Endothelial cell of umbilical vein (primary cell): Measurements from ENCODE around the gene KRTAP5-6. TPM values are rescaled to one million over a fixed set of nuclear protein-coding genes. Genes with fewer than 3 reads are reported as not detected.

Source experiments
- BruUV-seq: library from RNA; stranded (reverse); fragments of 400-500 nt; replicated peaks from 2 replicates; lab custom pipeline; 2021; lab: Mats Ljungman, UMichigan
- CTCF ChIA-PET: fragments of 300-600, 350-600 bp; sonication (Branson Sonifier 250); formaldehyde crosslinking; loops from one replicate; lab custom pipeline; 2021; ENCODE audit warnings: antibody characterized with exemption, inconsistent platforms; lab: Charles Lee
- POLR2A ChIA-PET: fragments of 300-600, 350-600 bp; sonication (Branson Sonifier 250); formaldehyde crosslinking; loops from one replicate; lab custom pipeline; 2021; ENCODE audit warnings: antibody characterized with exemption, inconsistent platforms; lab: Charles Lee
- DNase-seq: peaks from one replicate; pipeline ENCODE4 v3.0.0-alpha.2; 2011; ENCODE audit warnings: low read depth, low spot score
- FAIRE-seq: peaks from 2 replicates; lab custom pipeline; 2011; peaks lifted over from hg19 to GRCh38; lab: Jason Lieb, UNC
- H2AFZ ChIP-seq: 2 replicates; pipeline ENCODE4 v1.6.0; 2012; ENCODE audit warnings: low read depth, low read length, control low read depth, inconsistent platforms
- H3K27ac ChIP-seq: 2 replicates; pipeline ENCODE4 v1.5.1; 2011; ENCODE audit warnings: low read depth, mild to moderate bottlenecking, control low read depth, low read length, moderate library complexity; ENCODE audit not compliant: insufficient read depth
- H3K27me3 ChIP-seq, 2 experiments: 2 replicates each; pipeline versions ENCODE4 v1.6.0 to v1.6.1; 2011; ENCODE audit warnings: low read length in 2 of 2, mixed read lengths in 1 of 2; ENCODE audit not compliant: control insufficient read depth in 2 of 2, insufficient read depth in 2 of 2
- H3K36me3 ChIP-seq, 2 experiments: 2 replicates in 1 of 2; 3 replicates in 1 of 2; pipeline ENCODE4 v1.5.1; 2011; ENCODE audit warnings: low read length in 2 of 2, mild to moderate bottlenecking in 1 of 2, moderate library complexity in 1 of 2; ENCODE audit not compliant: control insufficient read depth in 2 of 2, insufficient read depth in 2 of 2; ENCODE audit errors: extremely low read depth in 1 of 2
- H3K4me1 ChIP-seq: 3 replicates; pipeline ENCODE4 v1.5.1; 2011; ENCODE audit warnings: mild to moderate bottlenecking, low read length; ENCODE audit not compliant: control insufficient read depth, insufficient read depth; ENCODE audit errors: extremely low read depth
- H3K4me2 ChIP-seq: 2 replicates; pipeline ENCODE4 v1.6.1; 2011; ENCODE audit warnings: low read length, control low read depth, mixed read lengths; ENCODE audit not compliant: insufficient read depth
- H3K4me3 ChIP-seq, 3 experiments: fragments of 200-600 bp in 1 of 3; sonication (generic), shearing (Covaris generic) in 1 of 3; replicated peaks in 1 of 3; 2 replicates each; pipeline ENCODE4 v1.5.1; 2011 to 2016; ENCODE audit warnings: control low read depth in 3 of 3, low read length in 3 of 3, mild to moderate bottlenecking in 2 of 3, inconsistent platforms in 1 of 3, low read depth in 1 of 3, moderate library complexity in 1 of 3; ENCODE audit not compliant: insufficient read depth in 1 of 3
- H3K79me2 ChIP-seq: 2 replicates; pipeline ENCODE4 v1.6.0; 2012; ENCODE audit warnings: low read length, inconsistent platforms; ENCODE audit not compliant: control insufficient read depth, insufficient read depth
- H3K9ac ChIP-seq: replicated peaks from 2 replicates; pipeline ENCODE3; 2011; ENCODE audit warnings: low read length, control low read depth; ENCODE audit not compliant: insufficient read depth; ENCODE audit errors: extremely low read depth
- H3K9me1 ChIP-seq: replicated peaks from 3 replicates; pipeline ENCODE4 v1.6.0; 2011; ENCODE audit warnings: mild to moderate bottlenecking, low read length; ENCODE audit not compliant: control insufficient read depth, insufficient read depth; ENCODE audit errors: extremely low read depth
- H3K9me3 ChIP-seq: replicated peaks from 2 replicates; pipeline ENCODE4 v1.5.1; 2012; ENCODE audit warnings: low read length, inconsistent platforms; ENCODE audit not compliant: control insufficient read depth, insufficient read depth
- H4K20me1 ChIP-seq: replicated peaks from 2 replicates; pipeline ENCODE3; 2011; ENCODE audit warnings: mild to moderate bottlenecking, low read length; ENCODE audit not compliant: control insufficient read depth, insufficient read depth; ENCODE audit errors: extremely low read depth
- EZH2 ChIP-seq: IDR thresholded peaks from 2 replicates; pipeline ENCODE4 v1.6.1; 2012; ENCODE audit warnings: borderline replicate concordance, low read depth, mild to moderate bottlenecking, moderate library complexity, low read length, inconsistent platforms; ENCODE audit not compliant: severe bottlenecking
- FOS ChIP-seq: IDR thresholded peaks from 2 replicates; pipeline ENCODE4 v1.6.1; 2011; ENCODE audit warnings: mild to moderate bottlenecking, low read length, moderate library complexity, borderline replicate concordance; ENCODE audit not compliant: insufficient read depth
- GATA2 ChIP-seq: IDR thresholded peaks from 2 replicates; pipeline ENCODE4 v1.7.0; 2011; ENCODE audit warnings: low read depth, mild to moderate bottlenecking, moderate library complexity, mixed read lengths, low read length; ENCODE audit not compliant: insufficient read length, insufficient read depth
- JUN ChIP-seq: IDR thresholded peaks from 2 replicates; pipeline ENCODE4 v1.6.1; 2011; ENCODE audit warnings: borderline replicate concordance, low read depth; ENCODE audit not compliant: insufficient read length, insufficient read depth
- MYC ChIP-seq: IDR thresholded peaks from one replicate; pipeline ENCODE4 v1.6.1; 2011; ENCODE audit warnings: mild to moderate bottlenecking, low read depth, low read length
- POLR2A ChIP-seq: IDR thresholded peaks from 2 replicates; pipeline ENCODE4 v1.6.1; 2012; ENCODE audit warnings: low read depth, mild to moderate bottlenecking, control low read depth, low read length
- POLR2AphosphoS5 ChIP-seq: IDR thresholded peaks from 2 replicates; pipeline ENCODE4 v1.6.1; 2012; ENCODE audit warnings: low read depth, mild to moderate bottlenecking, control low read depth, low read length, moderate library complexity; ENCODE audit not compliant: insufficient read depth
- dilution Hi-C: fragments of 300-500 bp; cut with MboI; formaldehyde crosslinking; loops from one replicate; pipeline ENCODE4 v1.15.0; 2019; ENCODE audit warnings: low sequenced_read_pairs; ENCODE audit not compliant: extremely low pct_ligation_motif_present
- intact Hi-C: fragments of 100-400 bp; cut with micrococcal nuclease; formaldehyde crosslinking; loops from one replicate; pipeline ENCODE4 v1.10.0; 2022
- polyA plus RNA-seq, 4 experiments: library from polyadenylated mRNA; depleted of rRNA in 3 of 4; stranded (reverse) in 3 of 4; unstranded in 1 of 4; fragments of >200 nt; gene quantifications; 2 replicates each; pipeline versions ENCODE4 v1.2.1 to v1.2.3, GENCODE V29; 2011 to 2012; ENCODE audit warnings: missing spikeins in 1 of 4
- total RNA-seq: library from RNA; stranded (reverse); gene quantifications from 2 replicates; pipeline ENCODE4 v1.2.3, GENCODE V29; 2021
- TF ChIP-seq, protein P1 (sequence below), 2 donors: IDR thresholded peaks; 1 replicate in 1 of 2; 2 replicates in 1 of 2; pipeline ENCODE4 v1.5.1; 2011; ENCODE audit warnings: low read length in 2 of 2, mild to moderate bottlenecking in 2 of 2, moderate library complexity in 2 of 2, control low read depth in 1 of 2, inconsistent platforms in 1 of 2, low read depth in 1 of 2; ENCODE audit not compliant: insufficient read depth in 1 of 2; ENCODE audit errors: extremely low read depth in 1 of 2
- TF ChIP-seq, protein P2 (sequence below): IDR thresholded peaks from 2 replicates; pipeline ENCODE4 v1.6.1; 2011; ENCODE audit not compliant: insufficient read depth, insufficient read length

Gene KRTAP5-6
- total and polyA plus RNA-seq, 2 donors (not counting 3 experiments of a cell fraction or from before 2014, with no cell fraction given), result not detected

DNA sequence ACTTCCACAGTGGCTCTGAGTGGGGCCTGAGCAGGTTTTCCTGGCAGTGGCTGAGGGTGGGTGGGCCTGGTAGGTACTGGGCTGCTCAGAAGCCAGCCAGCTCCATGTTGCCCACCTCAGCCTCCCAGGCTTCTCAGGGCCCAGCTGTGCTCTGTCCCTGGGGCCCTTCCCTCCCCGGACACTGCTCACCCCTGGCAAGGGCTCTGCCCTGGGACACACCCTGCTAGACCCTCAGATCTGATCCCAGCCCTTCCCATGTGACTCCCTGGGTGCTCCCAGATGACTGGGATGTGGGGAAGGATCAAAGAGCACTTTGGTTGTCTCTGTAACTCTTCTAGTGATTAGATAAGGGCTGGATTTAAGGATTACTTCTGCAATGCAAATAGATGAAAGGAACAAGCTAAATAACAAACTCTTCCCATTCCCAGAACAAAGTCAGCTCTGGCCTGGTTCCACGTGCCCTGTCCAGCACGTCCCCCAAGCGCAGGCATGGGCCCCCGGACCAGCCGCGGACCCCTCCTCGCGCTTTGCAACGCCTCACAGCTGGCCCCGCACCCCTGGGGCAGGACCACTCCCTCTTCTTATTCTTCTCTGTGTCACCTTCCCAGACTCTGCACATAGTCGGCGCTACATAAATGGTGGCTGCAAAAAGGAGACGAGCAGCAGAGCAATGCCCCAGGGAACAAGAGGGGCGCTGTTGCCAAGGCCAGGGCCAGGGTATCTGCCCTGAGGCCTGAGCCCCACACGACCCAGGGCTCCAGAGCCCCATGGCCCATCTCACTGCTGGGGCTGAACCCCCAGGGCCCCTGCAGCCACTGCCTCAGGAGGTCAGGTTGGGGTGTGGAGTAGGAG is 5.7 kb upstream of the KRTAP5-6 start:
- no TSS peak for BruUV-seq
- no peak overlapping the region for H3K9ac ChIP-seq
- POLR2A ChIA-PET, result no interaction called here
- DNase-seq (no peak), FAIRE-seq (no peak)
- CTCF ChIA-PET, result interaction anchor here (0.7 to 5.5 kb wide), 7 partner anchors 39 to 462 kb away, joined by 3 to 623 read pairs (median 107); partner anchors contain the start of gene SYT8
- no peaks in the 10 kb centered on the region for H3K79me2 ChIP-seq
- dilution Hi-C loops, result no loop called here
- intact Hi-C loops, result loop anchor here (5.0 kb wide), 1 partner anchor 71 kb away; the partner anchor contains the start of gene CTSD
- H3K27me3 ChIP-seq, result no peaks in the 10 kb centered on the region
- H3K4me1 ChIP-seq, result peaks cover 8% of the 10 kb centered on the region
- H2AFZ ChIP-seq, result no peak overlapping the region
- no peak overlapping the region for H3K4me2 ChIP-seq
- H3K9me3 ChIP-seq, result no peaks in the 10 kb centered on the region
- no peak overlapping the region for H3K27ac ChIP-seq
- no peaks in the 10 kb centered on the region for H3K9me1 ChIP-seq
- H3K4me3 ChIP-seq, result no peak overlapping the region
- TF ChIP-seq JUN, result no peak
- TF ChIP-seq, protein P1, sequence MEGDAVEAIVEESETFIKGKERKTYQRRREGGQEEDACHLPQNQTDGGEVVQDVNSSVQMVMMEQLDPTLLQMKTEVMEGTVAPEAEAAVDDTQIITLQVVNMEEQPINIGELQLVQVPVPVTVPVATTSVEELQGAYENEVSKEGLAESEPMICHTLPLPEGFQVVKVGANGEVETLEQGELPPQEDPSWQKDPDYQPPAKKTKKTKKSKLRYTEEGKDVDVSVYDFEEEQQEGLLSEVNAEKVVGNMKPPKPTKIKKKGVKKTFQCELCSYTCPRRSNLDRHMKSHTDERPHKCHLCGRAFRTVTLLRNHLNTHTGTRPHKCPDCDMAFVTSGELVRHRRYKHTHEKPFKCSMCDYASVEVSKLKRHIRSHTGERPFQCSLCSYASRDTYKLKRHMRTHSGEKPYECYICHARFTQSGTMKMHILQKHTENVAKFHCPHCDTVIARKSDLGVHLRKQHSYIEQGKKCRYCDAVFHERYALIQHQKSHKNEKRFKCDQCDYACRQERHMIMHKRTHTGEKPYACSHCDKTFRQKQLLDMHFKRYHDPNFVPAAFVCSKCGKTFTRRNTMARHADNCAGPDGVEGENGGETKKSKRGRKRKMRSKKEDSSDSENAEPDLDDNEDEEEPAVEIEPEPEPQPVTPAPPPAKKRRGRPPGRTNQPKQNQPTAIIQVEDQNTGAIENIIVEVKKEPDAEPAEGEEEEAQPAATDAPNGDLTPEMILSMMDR (IDR thresholded peaks at IDR 0.05; ENCODE audit: extremely low read depth in 1 of 2, insufficient read depth in 1 of 2, low read depth in 1 of 2, low read length in 2 of 2), result no peak
- no peak for TF ChIP-seq POLR2AphosphoS5
- TF ChIP-seq FOS, result no peak
- no peak for TF ChIP-seq POLR2A
- TF ChIP-seq, protein P2, sequence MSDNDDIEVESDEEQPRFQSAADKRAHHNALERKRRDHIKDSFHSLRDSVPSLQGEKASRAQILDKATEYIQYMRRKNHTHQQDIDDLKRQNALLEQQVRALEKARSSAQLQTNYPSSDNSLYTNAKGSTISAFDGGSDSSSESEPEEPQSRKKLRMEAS, result no peak
- TF ChIP-seq GATA2, result no peak
- no peak for TF ChIP-seq EZH2
- no peak for TF ChIP-seq MYC
- no peaks in the 10 kb centered on the region for H3K36me3 ChIP-seq
- no peaks in the 10 kb centered on the region for H4K20me1 ChIP-seq
